DMS53 (cell line): ENCODE results near the gene SYCE3.
A peak's percentile ranks its signal among the peaks of the same experiment; 100 is the strongest.

ENCODE experiments used
- DNase-seq: peaks from one replicate; lab custom pipeline; 2025; lab: John Stamatoyannopoulos, UW

SYCE3 gene

DNA sequence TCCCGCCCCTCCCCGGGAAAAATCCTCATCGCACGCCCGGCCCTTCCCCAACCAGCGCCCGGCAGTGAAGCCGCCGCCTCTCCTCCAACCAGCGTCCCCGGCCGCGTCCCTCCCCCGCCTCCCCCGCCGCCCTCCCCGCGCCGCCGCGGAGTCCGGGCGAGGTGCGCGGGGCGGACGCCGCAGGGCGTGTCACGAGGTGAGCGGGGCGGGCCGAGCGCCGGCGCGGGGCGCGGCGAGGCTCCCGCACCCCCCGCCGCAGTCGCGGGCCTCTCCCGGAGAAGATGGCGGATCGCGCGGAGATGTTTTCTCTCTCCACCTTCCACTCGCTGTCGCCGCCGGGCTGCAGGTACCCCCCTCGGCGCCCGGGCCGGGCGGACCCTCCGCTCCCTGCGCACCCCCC, 37.8 kb upstream of the SYCE3 start, which contains the start of gene MAPK8IP2:
MAPK8IP2 (plus strand) TSS at position 256 of the 400 bp plus-strand sequence; CDS start at position 282, 26 bp downstream.
- DNase-seq: peak; percentile 79

DNA sequence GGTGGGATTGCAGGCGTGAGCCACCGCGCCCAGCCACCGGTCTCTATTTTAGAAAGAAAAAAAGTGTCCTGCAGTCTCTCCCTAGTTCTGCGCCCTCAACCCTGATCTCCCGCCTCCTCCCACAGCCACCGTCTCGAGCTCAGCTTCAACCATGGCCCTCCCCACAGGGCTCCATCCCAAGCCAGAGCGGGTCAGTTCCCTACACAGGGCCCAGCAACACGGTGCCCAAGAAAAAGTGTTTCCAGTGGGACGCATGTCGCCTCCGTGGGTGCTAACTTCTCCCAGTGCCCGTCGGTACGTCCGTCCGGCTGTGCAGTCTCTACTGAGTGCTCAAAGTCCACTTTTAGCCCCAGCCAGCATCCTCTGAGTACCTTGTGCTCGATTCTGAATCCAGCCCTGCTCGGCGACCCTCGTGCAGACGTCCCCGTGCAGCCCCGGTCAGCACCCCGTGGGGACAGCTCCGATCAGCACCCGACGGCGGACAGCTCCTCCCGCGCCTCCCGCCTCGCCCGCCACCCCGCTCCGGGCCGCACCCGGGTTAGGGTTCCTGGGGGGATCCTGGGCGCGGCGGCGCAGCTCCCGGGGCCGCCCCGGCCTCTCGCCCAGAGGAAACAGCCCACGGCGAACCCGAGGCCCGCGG, 37.2 kb upstream of the SYCE3 start:
- peak; percentile 62 for DNase-seq

DNA sequence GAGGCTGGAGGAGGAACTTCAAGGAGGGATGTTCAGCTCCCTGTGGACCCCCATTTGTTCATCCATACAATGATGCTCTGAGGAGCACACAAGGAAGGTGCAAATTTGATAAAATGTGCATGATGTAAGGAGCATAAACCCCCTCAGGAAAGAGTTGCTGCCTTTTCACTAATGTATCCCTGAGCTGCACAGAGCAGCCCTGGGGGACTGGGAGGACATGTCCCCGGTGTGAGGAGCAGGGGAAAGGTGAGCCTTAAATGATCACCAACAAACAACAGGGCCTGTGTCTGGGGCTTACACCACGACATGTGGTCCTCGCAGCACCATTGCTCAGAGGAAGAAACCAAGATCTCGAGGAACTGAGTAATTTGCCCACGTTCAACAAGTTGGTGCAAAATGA, 34.4 kb upstream of the SYCE3 start:
- no peak for DNase-seq

DNA sequence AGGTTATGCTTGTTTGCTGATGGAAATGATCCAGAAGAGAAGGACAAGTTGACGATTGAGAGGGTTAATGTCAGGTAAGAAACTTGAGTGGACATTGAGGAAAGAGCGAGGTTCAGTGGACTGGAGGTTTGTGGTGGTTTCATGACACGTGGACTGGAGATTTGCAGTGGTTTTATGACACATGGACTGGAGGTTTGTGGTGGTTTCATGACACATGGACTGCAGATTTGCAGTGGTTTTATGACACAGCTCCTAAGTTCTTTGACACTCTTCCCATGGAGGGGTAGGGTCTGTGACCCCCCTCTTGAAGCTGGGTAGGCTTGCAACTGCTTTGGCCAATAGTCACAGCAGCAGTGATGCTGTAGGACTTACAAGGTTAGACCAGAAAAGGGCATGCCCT, 32.5 kb upstream of the SYCE3 start:
- DNase-seq: no peak

DNA sequence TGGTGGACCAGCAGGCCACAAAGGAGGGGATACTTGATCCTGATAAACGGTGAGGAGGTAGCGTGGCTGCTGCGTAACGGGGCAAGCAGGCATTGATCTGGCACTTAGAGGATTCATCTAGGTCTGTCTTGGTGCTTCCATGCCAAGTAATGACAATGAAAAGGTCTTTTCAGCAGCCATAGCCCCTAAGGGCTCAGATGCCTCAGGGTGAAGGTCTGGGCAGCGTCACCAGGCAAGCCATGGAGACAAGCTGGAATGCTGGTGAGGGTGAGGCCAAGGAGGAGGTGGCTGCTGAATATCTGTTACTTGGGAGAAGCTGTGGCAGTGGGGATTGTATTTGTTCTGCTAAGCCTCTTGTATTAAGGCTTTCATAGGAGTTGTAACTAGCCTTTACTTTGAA, 24.7 kb upstream of the SYCE3 start:
- DNase-seq: no peak

DNA sequence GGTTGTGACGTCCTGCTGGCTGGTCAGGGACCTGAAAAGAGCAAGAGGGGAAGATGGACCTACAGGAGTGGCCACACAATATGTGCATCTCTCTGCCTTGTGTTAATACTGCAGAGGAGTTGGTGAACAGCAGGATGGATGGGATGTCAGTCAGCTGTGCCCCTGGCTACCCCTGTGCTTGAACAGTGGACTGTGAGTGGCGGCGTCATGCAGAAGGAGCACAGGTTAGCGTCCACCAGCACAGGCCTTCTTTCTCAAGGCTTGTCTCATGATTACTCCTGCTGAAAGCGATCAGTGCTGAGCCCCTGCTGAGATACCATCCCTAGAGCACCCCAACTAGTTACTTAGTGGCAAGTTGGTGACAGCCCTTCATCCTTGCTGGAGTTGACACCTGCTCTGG, 23.7 kb upstream of the SYCE3 start:
- no peak for DNase-seq

DNA sequence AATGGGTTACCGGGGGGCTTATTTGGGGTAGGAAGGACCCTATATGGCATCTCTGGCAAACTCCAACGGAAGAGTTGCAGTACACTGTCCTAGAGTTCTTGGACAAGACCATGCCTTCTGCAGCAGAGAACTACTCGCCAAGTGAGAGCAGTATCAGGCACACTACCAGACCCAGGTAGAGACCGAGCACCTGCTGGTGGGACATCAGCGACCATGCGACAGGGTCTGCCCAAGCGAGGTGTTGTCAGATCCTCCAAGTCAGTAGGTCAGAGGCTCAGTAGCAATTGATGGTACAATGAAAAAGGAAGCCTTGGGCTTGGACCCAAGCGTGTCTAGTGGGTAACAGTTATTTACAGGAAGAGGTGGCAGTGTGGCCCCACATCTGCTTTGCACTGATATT, 23.1 kb upstream of the SYCE3 start:
- no peak for DNase-seq

DNA sequence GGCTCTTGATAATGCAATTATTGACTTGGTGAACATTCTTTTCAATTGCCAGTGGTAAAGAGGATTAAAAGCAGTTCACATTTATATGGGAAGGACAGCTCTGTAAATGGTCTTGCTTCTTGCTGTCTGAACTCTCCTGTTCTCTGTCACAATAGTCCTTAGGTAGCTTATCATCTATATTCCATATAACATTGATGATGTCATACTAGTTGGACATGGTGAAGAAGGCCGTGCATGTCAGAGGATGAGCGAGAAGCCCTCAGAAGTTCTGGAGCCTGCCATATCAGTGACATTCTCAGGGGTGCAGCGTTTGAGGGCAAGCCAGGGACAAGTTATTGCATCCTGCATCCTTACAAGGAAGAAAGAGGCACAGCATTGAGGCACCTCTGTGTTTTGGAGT, 22.5 kb upstream of the SYCE3 start:
- no peak for DNase-seq

DNA sequence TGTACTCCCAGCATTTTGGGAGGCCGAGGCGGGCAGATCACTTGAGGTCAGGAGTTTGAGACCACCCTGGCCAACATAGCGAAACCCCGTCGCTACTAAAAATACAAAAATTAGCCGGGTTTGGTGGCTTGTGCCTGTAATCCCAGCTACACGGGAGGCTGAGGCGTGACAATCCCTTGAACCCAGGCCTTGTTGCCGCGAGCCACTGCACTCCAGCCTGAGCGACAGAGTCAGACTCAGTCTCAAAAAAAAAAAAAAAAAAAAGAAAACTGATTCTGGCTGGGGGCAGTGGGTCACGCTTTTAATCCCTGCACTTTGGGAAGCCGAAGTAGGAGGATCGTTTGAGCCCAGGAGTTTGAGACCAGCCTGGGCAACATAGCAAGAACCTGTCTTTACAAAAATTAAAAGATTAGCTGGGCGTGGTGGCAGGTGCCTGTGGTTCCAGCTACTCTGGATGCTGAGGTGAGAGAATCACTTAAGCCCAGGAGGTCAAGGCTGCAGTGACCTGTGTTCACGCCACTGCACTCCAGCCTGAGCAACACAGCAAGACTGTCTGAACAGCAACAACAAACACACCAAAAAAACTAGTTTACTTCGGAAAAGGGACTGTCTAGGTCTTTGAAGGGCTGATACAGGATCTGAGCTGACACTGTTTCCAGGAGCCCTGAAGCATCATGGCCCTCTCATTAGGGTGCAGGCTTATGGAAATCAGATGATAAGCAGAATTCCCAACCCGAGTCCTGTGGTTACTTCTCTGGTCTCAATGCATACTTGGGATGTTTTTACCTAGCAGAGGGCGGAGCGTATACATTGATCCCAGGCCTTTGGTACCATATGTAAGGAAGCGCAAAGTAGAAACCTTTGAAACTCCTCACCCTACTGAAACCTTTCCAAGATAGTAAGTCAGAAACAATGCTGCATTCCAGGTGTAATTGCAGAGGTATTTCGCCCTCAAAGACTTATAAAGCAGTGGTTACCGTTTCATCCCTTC, 21.7 kb upstream of the SYCE3 start:
- no peak for DNase-seq

DNA sequence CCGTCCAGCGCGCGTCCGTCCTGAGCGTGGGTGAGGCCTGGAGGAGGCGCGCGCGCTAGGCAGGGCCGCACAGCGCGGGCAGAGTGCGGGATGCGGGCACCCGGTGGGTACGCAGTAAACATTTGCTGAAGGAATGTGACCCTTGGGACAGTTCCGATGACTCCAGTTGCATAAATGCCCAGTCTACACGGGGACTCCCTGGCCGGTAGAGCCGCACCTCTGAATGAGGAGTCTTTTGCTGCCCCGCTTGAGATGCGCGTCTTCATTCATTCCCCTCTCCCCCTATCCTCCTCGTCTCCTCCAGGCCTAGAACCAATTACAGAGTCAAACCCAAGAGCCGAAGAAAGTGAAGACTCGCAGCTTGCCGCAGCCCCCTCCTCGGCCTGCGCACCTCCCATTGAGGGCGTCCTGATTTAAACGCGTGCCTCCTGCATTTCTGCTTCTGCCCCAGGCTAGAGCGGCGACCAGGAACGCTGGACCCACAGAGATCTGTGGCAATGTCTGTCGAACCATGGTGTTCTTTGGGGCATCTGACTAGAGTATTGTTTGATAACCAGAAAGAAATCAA, 20.7 kb upstream of the SYCE3 start:
- no peak for DNase-seq

DNA sequence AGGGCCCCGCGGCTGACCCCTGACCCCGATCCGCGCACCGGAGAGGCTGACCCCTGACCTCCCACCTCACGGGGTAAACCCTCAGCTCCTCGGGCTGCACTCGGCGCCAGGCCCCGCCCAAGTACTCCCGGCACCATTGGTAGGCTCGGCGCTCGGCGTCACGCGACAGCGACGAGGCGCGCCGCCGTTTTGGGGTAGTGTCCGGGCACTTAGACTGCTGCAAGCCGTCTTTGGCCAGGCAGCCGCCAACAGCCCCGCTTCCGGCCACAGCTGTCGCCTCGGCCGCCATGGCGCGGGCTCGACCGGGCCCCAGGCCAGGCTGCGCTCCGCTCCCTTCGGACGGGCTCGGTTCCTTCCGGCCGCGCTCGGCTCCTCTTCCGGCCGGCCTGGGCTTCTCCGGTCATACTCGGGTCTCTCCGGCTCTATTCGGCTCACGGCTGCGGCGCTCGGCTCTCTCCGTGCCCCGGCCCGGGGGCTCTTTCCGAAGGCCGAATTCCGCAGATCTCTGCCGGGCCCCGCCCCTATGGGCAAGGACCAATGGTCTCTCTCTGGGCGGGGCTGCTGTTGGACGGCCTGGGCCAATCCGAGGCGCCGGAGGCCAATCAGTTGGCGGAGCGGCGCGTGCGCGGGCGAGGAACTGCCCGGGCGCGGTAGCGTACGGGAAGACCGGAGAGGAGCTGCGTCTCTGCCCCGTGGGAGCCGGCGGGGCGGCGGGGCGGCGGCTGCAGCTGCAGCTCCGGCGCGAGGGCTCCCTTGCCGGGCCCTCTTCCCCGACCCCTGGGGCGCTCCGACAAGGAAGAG, 20.0 kb upstream of the SYCE3 start, which contains the start of gene CHKB:
CHKB (minus strand) TSS at position 357 of the 801 bp plus-strand sequence; CDS start at position 289, 68 bp downstream.
- peak; percentile 98 for DNase-seq

DNA sequence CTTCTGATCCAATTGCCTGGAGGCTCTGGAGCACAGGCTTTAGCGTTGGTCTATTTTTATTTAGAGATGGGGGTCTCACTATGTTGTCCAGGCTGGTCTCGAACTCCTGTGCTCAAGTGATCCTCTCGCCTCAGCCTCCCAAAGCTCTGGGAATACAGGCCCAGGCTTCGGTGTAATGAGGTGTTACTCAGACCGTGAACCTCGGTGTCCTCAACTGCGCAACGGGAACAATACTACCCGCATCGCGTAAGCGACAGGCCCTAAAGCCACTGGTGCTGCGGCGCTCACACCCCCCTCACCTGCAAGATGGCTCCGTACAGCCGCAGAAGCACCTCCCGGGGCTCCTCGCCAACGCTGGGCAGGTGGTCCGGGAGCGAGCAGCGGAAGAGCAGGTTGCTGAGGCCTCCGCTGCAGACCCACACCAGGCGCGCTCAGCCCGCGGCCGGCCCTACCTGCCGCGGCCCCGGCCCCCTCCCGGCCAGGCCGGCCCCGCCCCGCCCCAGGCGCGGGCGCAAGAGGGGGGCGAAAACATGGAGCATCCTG, 19.3 kb upstream of the SYCE3 start:
- DNase-seq: peak; percentile 70

DNA sequence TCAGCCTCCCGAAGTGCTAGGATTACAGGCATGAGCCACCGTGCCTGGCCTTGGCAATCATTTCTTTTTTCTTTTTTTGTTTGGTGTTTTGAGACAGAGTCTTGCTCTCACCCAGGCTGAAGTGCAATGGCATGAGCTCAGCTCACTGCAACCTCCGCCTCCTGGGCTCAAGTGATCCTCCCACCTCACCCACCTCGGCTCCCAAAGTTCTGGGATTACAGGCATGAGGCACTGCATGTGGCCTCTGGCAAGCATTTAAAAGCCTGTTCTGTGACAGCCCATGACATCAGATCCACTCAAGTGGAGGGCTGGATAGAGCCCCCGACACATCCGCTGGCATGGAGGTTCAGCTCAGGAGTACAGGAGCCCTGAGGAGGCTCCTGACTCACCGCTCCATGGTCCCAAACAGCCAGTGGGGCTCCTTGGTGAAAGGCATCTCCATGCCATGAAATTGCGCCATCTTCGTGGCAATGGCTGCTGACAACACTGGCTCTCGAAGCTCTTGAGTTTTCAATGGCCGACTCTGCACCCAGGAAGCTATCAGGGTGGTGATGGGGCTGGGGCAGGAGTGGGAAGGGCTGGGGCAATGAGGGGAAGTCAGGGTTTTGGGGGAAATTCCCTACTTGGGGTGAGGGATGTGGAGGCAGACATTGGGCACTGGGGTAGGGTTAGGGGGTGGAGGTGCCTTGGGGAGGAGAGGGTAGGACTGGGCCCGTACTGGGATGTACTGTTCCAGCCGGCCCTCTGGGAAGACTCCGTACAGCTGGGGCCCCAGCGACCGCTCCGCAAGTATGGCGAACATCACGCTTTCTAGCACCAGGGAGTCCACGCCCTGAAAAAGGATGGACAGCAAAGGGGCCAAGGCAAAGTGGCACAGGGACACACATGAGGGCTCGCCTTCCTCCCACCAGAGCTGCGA, 18.6 kb upstream of the SYCE3 start:
- DNase-seq: no peak

DNA sequence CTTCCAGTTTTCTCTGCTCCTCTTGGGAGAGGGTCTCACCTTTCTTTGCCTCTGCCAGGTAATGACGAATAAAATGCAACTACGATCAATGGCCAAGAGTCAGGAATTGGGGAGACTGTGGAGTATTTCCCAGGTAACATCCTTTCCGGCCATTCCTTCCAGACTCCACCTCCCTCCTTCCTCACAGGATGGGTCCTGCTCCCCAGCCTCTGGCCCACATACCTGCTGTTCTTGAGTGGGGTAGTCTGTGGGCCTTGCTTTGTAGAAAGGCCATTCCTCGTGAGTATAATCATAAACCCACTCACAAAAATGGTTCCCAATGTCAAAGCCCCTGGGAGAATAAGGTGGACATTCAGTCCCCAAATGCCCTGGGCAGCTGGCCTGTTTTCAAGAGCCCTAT, 17.0 kb upstream of the SYCE3 start:
- DNase-seq: no peak

DNA sequence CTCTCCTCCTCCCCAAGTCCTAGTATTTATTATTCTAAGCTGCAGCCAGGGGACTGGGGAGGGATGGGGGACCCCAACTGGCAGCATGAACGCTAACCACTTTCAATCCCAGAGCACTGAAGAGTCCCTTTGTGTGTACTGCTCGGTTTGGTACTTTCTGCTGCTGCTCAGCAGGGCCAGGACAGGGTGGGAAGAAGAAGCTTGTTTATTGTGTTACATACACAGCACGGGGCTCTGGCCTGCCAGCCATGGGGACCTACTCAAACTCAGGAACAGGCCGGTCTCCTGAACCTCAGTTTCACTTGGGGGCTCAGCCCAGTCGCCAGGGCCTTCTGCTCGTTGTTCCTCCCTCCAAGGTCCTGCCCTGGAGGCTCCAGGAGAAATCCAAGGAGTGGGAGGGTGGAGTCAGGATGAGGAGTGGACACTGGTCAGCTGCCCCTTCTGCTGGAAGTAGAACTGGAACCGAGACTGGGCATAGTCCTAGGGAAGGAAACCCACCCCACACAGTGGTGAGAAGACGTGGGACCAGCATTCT, 16.1 kb upstream of the SYCE3 start:
- no peak for DNase-seq

DNA sequence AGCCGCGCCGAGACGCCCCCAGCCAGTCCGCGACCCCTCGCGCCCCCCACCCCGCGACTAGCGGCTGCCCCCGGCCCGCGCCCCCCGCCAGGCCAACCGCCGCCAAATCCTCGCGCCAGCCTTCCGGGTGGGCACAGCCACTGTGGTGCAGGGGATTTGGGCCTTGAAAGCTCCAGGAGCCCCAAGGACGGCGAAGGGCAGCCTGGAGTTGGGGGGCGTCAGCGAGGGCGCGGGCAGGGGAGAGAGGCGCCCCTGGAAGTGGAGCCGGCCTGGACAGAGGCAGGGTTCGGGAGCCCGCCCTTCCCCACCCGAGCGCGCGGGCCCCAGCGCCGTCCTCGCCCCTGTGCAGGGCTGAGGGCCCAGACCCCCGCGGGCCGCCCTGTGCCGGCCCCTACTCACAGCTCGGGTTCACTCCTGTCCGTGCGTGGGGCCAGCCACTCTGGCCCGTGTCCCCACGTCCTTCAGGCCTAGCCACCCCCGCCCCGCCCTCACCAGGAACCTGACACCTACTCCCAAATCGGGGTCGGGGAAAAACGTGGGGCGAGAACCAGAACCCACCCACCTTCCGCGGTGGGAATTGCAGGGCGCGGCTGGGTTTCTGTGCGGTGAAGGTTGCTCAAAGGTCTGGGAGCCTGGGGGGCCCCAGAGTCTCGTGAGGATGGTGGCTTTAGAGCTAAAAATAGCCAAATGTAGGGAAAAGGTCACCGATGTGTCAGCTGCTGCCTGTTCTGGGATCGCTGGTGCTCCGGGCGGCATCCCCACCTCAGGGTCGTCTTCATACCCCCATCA, 15.5 kb upstream of the SYCE3 start, which contains the start of gene CPT1B:
CPT1B (minus strand) TSS at position 441 of the 789 bp plus-strand sequence. CDS start 512 bp downstream, outside the sequence.
- DNase-seq: no peak

DNA sequence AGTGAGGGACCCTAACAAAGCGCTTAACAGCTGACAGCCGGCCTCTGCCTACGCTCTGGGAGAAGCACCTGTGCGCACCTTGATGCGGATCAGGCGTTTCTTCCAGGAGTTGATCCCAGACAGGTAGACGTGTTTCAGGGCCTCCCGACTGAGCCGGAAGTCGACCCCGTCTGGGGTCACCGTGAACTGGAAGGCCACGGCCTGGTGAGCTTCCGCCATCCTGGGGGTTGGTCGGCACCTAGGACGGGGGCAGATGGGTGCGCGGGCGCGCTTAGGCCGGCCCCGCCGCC, 14.9 kb upstream of the SYCE3 start:
- no peak for DNase-seq

DNA sequence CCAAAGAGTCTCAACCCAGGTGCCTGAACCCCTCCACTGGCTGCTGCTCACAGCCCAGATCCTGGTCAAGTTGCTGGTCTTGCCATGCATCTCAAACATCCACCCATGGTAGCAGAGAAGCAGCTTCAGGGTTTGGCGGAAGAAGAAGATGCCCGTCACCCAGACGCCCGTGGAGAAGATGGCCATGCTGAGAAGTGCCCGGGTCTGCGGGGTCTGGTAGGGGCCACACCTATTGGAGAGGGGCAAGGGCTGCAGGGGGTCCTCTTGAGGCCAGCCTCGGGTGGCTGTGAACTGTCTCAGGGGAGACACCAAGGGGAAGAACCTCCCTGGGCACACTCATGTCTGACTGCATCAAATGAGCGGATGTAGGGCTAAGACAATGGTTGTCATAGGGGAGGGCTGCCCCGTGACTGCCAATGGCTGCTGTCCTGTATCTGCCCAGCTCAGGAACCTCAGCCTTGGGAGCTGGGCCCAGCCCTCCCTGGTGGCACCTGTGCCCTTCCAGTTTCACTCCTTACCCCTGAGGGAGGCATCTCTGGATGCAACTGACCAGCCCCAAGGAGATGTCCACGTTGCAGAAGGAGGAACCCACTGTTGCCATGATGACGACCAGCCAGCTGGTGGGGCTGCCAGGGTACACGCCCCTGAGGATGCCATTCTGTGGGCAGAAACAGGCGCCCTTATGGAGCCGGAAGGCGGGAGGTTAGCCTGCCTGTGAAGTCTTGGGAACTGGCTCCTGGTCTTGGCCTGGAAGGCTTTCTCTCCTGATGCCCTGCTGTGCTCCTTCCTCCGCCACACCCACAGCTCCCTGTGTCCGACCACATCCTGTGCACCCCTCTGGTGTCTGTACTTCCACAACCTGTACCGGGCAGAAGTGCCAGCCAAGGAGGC, 14.3 kb upstream of the SYCE3 start:
- no peak for DNase-seq
